SK-N-SH (cell line): ENCODE data around the gene AKAP6. TPM values are rescaled to one million over a fixed set of nuclear protein-coding genes. Genes with fewer than 3 reads are reported as not detected.

ENCODE experiments used
- CTCF ChIA-PET: fragments of 300-600, 350-600 bp; formaldehyde crosslinking; extraction: SDS; loops from one replicate; lab custom pipeline; 2021; lab: Yijun Ruan, JAX
- POLR2A ChIA-PET: fragments of 350-600 bp; sonication (Branson Sonifier 250); formaldehyde crosslinking; extraction: SDS; loops from one replicate; lab custom pipeline; 2020; ENCODE audit warnings: antibody characterized with exemption, inconsistent platforms; lab: Yijun Ruan, JAX
- DNase-seq: peaks from one replicate; pipeline ENCODE4 v3.0.0; 2012
- H2AFZ ChIP-seq: fragments of 200-600 bp; sonication (generic); 2 replicates; pipeline ENCODE4 v1.8.1; 2016; ENCODE audit warnings: antibody characterized with exemption, mild to moderate bottlenecking, low read depth
- H3F3A ChIP-seq: fragments of 200-600 bp; sonication (generic); replicated peaks from 2 replicates; pipeline ENCODE3; 2016; ENCODE audit warnings: antibody characterized with exemption, mild to moderate bottlenecking; ENCODE audit not compliant: insufficient read depth
- H3K27ac ChIP-seq, 2 experiments: fragments of 200-500 bp in 1 of 2; fragments of 200-600 bp in 1 of 2; sonication (Bioruptor generic) in 1 of 2; sonication (generic), shearing (Covaris generic) in 1 of 2; 2 replicates each; pipeline versions ENCODE4 v1.5.1 to v1.6.1; 2014 to 2016; ENCODE audit warnings: low read depth in 2 of 2, inconsistent platforms in 1 of 2, low read length in 1 of 2, mild to moderate bottlenecking in 1 of 2, mixed read lengths in 1 of 2
- H3K27me3 ChIP-seq: fragments of 200-600 bp; sonication (generic), shearing (Covaris generic); 2 replicates; pipeline ENCODE4 v1.6.1; 2016; ENCODE audit warnings: mixed run types; ENCODE audit not compliant: insufficient read depth
- H3K36me3 ChIP-seq, 2 experiments: fragments of 200-500 bp in 1 of 2; fragments of 200-600 bp in 1 of 2; sonication (Bioruptor generic) in 1 of 2; sonication (generic) in 1 of 2; replicated peaks in 1 of 2; 2 replicates each; pipeline versions ENCODE3 to v1.5.1; 2014 to 2016; ENCODE audit warnings: low read length in 1 of 2, mild to moderate bottlenecking in 1 of 2; ENCODE audit not compliant: insufficient read depth in 2 of 2, control insufficient read depth in 1 of 2
- H3K4me1 ChIP-seq, 2 experiments: fragments of 200-500 bp in 1 of 2; fragments of 200-600 bp in 1 of 2; sonication (Bioruptor generic) in 1 of 2; sonication (generic), shearing (Covaris generic) in 1 of 2; 2 replicates each; pipeline versions ENCODE4 v1.5.1 to v1.6.1; 2014 to 2016; ENCODE audit warnings: low read depth in 1 of 2, low read length in 1 of 2, mixed run types in 1 of 2; ENCODE audit not compliant: insufficient read depth in 2 of 2, control insufficient read depth in 1 of 2
- H3K4me2 ChIP-seq: fragments of 200-600 bp; sonication (generic), shearing (Covaris generic); 2 replicates; pipeline ENCODE4 v1.6.1; 2017; ENCODE audit warnings: mixed run types
- H3K4me3 ChIP-seq, 2 experiments: fragments of 200-500 bp in 1 of 2; fragments of 200-600 bp in 1 of 2; sonication (Bioruptor generic) in 1 of 2; sonication (generic), shearing (Covaris generic) in 1 of 2; 2 replicates each; pipeline versions ENCODE4 v1.5.1 to v1.8.1; 2014 to 2016; ENCODE audit warnings: low read depth in 2 of 2, inconsistent platforms in 1 of 2, low read length in 1 of 2, mild to moderate bottlenecking in 1 of 2, mixed read lengths in 1 of 2, moderate library complexity in 1 of 2
- H3K79me2 ChIP-seq: fragments of 200-600 bp; sonication (generic); 2 replicates; pipeline ENCODE4 v1.8.1; 2017; ENCODE audit warnings: mild to moderate bottlenecking; ENCODE audit not compliant: insufficient read depth
- H3K9ac ChIP-seq: fragments of 200-600 bp; sonication (generic); 2 replicates; pipeline ENCODE4 v1.6.1; 2017; ENCODE audit warnings: mixed run types
- H3K9me2 ChIP-seq: fragments of 200-600 bp; sonication (generic); 2 replicates; pipeline ENCODE4 v1.6.1; 2017; ENCODE audit warnings: mixed run types
- H3K9me3 ChIP-seq: fragments of 200-600 bp; sonication (generic); 2 replicates; pipeline ENCODE4 v1.6.1; 2017; ENCODE audit warnings: mixed run types, mild to moderate bottlenecking, moderate library complexity
- H4K20me1 ChIP-seq: fragments of 200-600 bp; sonication (generic); 2 replicates; pipeline ENCODE4 v1.6.1; 2017; ENCODE audit warnings: mild to moderate bottlenecking, mixed run types; ENCODE audit not compliant: insufficient read depth
- CHD2 ChIP-seq: fragments of 150-350 bp; IDR thresholded peaks from 2 replicates; pipeline ENCODE4 v1.6.1; 2018; ENCODE audit warnings: low read length; ENCODE audit not compliant: partially characterized antibody
- ELF1 ChIP-seq: IDR thresholded peaks from 2 replicates; pipeline ENCODE4 v1.4.0; 2012
- EP300 ChIP-seq, 2 experiments: IDR thresholded peaks; 2 replicates each; pipeline versions ENCODE4 v1.4.0 to v1.6.1; 2012; ENCODE audit warnings: borderline replicate concordance in 1 of 2, low read depth in 1 of 2, low read length in 1 of 2
- EZH2phosphoT487 ChIP-seq: fragments of 200-600 bp; sonication (generic); IDR thresholded peaks from 2 replicates; pipeline ENCODE4 v1.6.1; 2017; ENCODE audit warnings: low read depth, mixed run types, mild to moderate bottlenecking, antibody characterized with exemption, moderate library complexity, borderline replicate concordance
- GABPA ChIP-seq: IDR thresholded peaks from 2 replicates; pipeline ENCODE4 v1.4.0; 2012; ENCODE audit warnings: low read depth, mild to moderate bottlenecking
- GATA2 ChIP-seq: sonication (generic); formaldehyde crosslinking; IDR thresholded peaks from 2 replicates; pipeline ENCODE4 v1.5.0; 2020; ENCODE audit warnings: mild to moderate bottlenecking, missing genetic modification reagents
- JUND ChIP-seq: IDR thresholded peaks from 2 replicates; pipeline ENCODE4 v1.4.0; 2012
- MAX ChIP-seq: IDR thresholded peaks from 2 replicates; pipeline ENCODE4 v1.4.0; 2012; ENCODE audit warnings: low read depth
- MEF2A ChIP-seq: IDR thresholded peaks from 2 replicates; pipeline ENCODE4 v1.4.0; 2012; ENCODE audit warnings: low read depth, borderline replicate concordance
- NRF1 ChIP-seq: IDR thresholded peaks from 2 replicates; pipeline ENCODE4 v1.6.1; 2012; ENCODE audit warnings: low read depth, mild to moderate bottlenecking, low read length
- POLR2AphosphoS5 ChIP-seq: IDR thresholded peaks from 2 replicates; pipeline ENCODE4 v1.6.1; 2012; ENCODE audit warnings: low read depth, low read length
- RAD21 ChIP-seq: IDR thresholded peaks from 2 replicates; pipeline ENCODE4 v1.6.1; 2012; ENCODE audit warnings: mild to moderate bottlenecking, low read length
- RCOR1 ChIP-seq: fragments of 150-350 bp; IDR thresholded peaks from 2 replicates; pipeline ENCODE4 v1.6.1; 2017; ENCODE audit warnings: antibody characterized with exemption, low read length
- REST ChIP-seq: IDR thresholded peaks from 2 replicates; pipeline ENCODE4 v1.6.1; 2012; ENCODE audit warnings: mild to moderate bottlenecking, low read depth, low read length, moderate library complexity
- RXRA ChIP-seq: IDR thresholded peaks from 2 replicates; pipeline ENCODE4 v1.4.0; 2012; ENCODE audit warnings: low read depth, mild to moderate bottlenecking, borderline replicate concordance
- SIN3A ChIP-seq: IDR thresholded peaks from 2 replicates; pipeline ENCODE4 v1.6.1; 2012; ENCODE audit warnings: low read depth, mild to moderate bottlenecking, low read length, moderate library complexity, borderline replicate concordance
- SMC3 ChIP-seq: IDR thresholded peaks from 2 replicates; pipeline ENCODE4 v1.6.1; 2012; ENCODE audit warnings: low read depth, low read length, improper control_type of control experiment
- TCF12 ChIP-seq: IDR thresholded peaks from 2 replicates; pipeline ENCODE4 v1.4.0; 2012
- TEAD4 ChIP-seq: IDR thresholded peaks from 2 replicates; pipeline ENCODE4 v1.4.0; 2012; ENCODE audit warnings: mild to moderate bottlenecking, borderline replicate concordance; ENCODE audit not compliant: insufficient read depth
- USF1 ChIP-seq: IDR thresholded peaks from 2 replicates; pipeline ENCODE4 v1.4.0; 2012; ENCODE audit warnings: low read depth, borderline replicate concordance
- YY1 ChIP-seq: IDR thresholded peaks from 2 replicates; pipeline ENCODE4 v1.4.0; 2012; ENCODE audit warnings: low read depth, mild to moderate bottlenecking
- ZBTB33 ChIP-seq: IDR thresholded peaks from 2 replicates; pipeline ENCODE4 v1.4.0; 2012; ENCODE audit warnings: low read depth, borderline replicate concordance
- WGBS: methylation state at CpG from one replicate; pipeline ENCODE4 v1.1.6; 2017; ENCODE audit warnings: low lambda C conversion rate; 5-methylcytosine and 5-hydroxymethylcytosine counted together
- polyA plus RNA-seq, 3 experiments: library from polyadenylated mRNA; depleted of rRNA; stranded (reverse); fragments of >200 nt; gene quantifications; 2 replicates each; pipeline ENCODE4 v1.2.3, GENCODE V29; 2012

Gene AKAP6
- polyA plus RNA-seq, 1 of the 3 experiments (the other 2 are of a cell fraction) = 1.7 TPM

- DNase-seq = no peak
- H3K27me3 ChIP-seq = no peaks in the 10 kb centered on the region
- H3K4me3 ChIP-seq = no peak overlapping the region
- H3K9me2 ChIP-seq = no peaks in the 10 kb centered on the region
- H3K9me3 ChIP-seq = no peaks in the 10 kb centered on the region
- no peaks in the 10 kb centered on the region for H3K79me2 ChIP-seq
- CTCF ChIA-PET = interaction anchor here (2.0 kb wide), 1 partner anchor 14 kb away, joined by 8 read pairs; no protein-coding TSS in a partner anchor
- no peak overlapping the region for H2AFZ ChIP-seq
- H3K36me3 ChIP-seq = peaks cover 0 to 10% of the 10 kb centered on the region in 2 experiments
- no peak overlapping the region for H3K9ac ChIP-seq
- TF ChIP-seq TCF12 = no peak
- TF ChIP-seq GABPA = no peak
- no peak for TF ChIP-seq TEAD4
- no peak for TF ChIP-seq RAD21
- no peak for TF ChIP-seq ZBTB33
- no peak for TF ChIP-seq MEF2A
- TF ChIP-seq MAX = no peak
- TF ChIP-seq USF1 = no peak
- no peak for TF ChIP-seq SMC3
- TF ChIP-seq POLR2AphosphoS5 = no peak
- TF ChIP-seq NRF1 = no peak
- no peak for TF ChIP-seq YY1
- TF ChIP-seq CHD2 = no peak
- H3K27ac ChIP-seq = no peak overlapping the region; a peak in 1 of 4 replicates
- peaks cover 9 to 35% of the 10 kb centered on the region in 2 experiments for H3K4me1 ChIP-seq
- no peaks in the 10 kb centered on the region for H4K20me1 ChIP-seq
- POLR2A ChIA-PET = no interaction called here
- H3K4me2 ChIP-seq = no peak overlapping the region
- peaks cover 33% of the 10 kb centered on the region for H3F3A ChIP-seq
- 80% methylated on average over 1 of the region's 1 CpG for WGBS
Measured at GRCh38 chr14:32590157-32590556, 261.1 kb downstream of the AKAP6 start.

- CTCF ChIA-PET = interaction anchor here (0.8 to 1.2 kb wide), 4 partner anchors 17 to 1739 kb away, joined by 3 to 4 read pairs (median 3); no protein-coding TSS in a partner anchor
- H3K79me2 ChIP-seq = no peaks in the 10 kb centered on the region
- peak overlapping the region; percentile 89 to 98; a peak in 3 of 4 replicates for H3K27ac ChIP-seq
- no peak overlapping the region for H2AFZ ChIP-seq
- peaks cover 55% of the 10 kb centered on the region for H3F3A ChIP-seq
- DNase-seq = no peak
- 8% methylated on average over 1 of the region's 1 CpG for WGBS
- no peaks in the 10 kb centered on the region for H3K36me3 ChIP-seq
- H3K9ac ChIP-seq = peak overlapping the region; percentile 52; the same call in 1 of the 2 replicates
- no peaks in the 10 kb centered on the region for H3K27me3 ChIP-seq
- H4K20me1 ChIP-seq = no peaks in the 10 kb centered on the region
- peak overlapping the region; percentile 59; the same call in 1 of the 2 replicates for H3K4me2 ChIP-seq
- no peaks in the 10 kb centered on the region for H3K9me2 ChIP-seq
- H3K4me1 ChIP-seq = peaks cover 10 to 51% of the 10 kb centered on the region in 2 experiments
- H3K4me3 ChIP-seq = no peak overlapping the region
- no peaks in the 10 kb centered on the region for H3K9me3 ChIP-seq
- POLR2A ChIA-PET = no interaction called here
- TF ChIP-seq GABPA = no peak
- TF ChIP-seq TCF12 = peak; percentile 95
- TF ChIP-seq MEF2A = peak; percentile 97
- TF ChIP-seq RXRA = peak; percentile 91
- no peak for TF ChIP-seq GATA2 (CRISPR knock-in tag)
- TF ChIP-seq EP300 (IDR thresholded peaks at IDR 0.05; ENCODE audit: borderline replicate concordance in 1 of 2, low read depth in 1 of 2, low read length in 1 of 2) = peak; percentile 5 to 93; a peak in 3 of 4 replicates
- peak; percentile 37; the same call in 1 of the 2 replicates for TF ChIP-seq ELF1
- TF ChIP-seq JUND = peak; percentile 68; the same call in 1 of the 2 replicates
- TF ChIP-seq RCOR1 = no peak
- TF ChIP-seq SIN3A = no peak
- TF ChIP-seq POLR2AphosphoS5 = peak; percentile 60; the same call in 1 of the 2 replicates
- TF ChIP-seq EZH2phosphoT487 = no peak
- TF ChIP-seq REST = no peak
Measured at GRCh38 chr14:32593290-32593942, 264.3 kb downstream of the AKAP6 start.
